Purkinje cell (primary cell): ENCODE data around the gene SLC6A3. TPM values are rescaled to one million over a fixed set of nuclear protein-coding genes. Genes with fewer than 3 reads are reported as not detected.

Experiments
- polyA plus RNA-seq: library from polyadenylated mRNA; unstranded; fragments of >200 nt; fragmentation: Nextera tagmentation; gene quantifications from 2 replicates; pipeline ENCODE4 v1.2.1, GENCODE V29; 2014

SLC6A3 gene
- not detected in 2 replicates for polyA plus RNA-seq

DNA sequence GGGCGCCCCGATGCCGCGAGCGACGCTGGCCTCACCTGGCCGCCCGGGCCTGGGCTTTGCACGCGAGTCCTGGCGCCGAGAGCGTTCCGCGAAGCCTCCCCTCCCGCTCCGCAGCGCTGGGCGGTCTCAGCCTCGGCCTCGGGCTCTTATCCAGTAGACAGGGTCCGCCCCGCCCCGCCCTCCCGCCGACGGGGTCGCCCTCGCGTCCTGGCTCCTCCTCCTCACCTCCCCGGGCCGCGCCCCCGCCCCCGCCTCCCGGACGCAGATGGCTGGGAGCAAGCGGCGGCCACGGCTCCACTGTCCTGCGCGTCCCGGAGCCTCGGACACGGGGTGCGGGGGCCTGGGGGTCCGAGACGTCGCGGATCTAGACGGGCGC is at the start of gene SLC6A3:
TSS of gene SLC6A3 (minus strand) at position 128 of the 376 bp plus-strand sequence. CDS start 2,243 bp downstream, outside the sequence.

DNA sequence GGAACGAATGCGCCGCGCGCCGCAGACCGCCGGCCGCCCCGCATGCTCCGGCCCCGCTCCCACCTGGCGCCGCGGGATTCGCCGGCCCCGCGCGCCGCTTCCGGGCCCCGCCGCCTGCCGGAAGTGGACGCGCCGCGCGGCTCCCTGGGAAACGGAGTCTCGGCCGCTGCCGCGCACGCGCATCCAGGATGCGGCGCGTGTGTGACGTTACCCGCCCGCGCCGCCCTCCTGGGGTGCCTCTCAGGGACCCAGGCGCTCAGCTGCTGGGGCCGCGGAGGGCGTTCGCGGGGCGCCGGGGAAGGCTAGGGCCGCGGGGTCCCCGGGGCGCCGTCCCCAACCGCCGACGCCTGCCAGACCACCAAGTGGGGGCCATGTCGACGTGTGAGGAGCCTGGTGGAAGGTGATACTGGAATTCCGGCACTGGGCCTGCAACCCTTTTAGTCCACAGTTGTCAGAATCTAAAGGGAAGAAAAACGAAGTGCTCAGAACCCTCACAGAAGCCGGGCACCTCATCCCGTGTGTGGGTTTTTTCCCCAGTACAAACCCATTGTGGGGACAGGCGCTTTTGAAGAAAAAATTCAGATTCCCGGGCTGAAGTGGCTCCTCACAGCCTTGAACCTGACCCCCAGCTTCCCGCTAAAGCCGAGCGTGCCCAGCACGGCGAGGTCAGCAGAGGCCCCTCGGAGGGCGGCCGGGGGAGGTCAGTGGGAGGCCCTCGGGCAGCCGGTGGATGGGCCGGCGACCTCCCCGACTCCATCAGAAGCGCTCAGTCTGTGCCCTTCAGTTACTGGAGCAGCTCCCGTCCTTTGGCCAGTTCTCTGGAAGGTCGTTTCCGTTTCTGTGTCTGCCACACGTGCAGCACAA is 100.0 kb downstream of the SLC6A3 start, which contains the start of gene CLPTM1L:
TSS of gene CLPTM1L (minus strand) at position 125 of the 864 bp plus-strand sequence. CDS start 258 bp downstream, outside the sequence.

Other genes starting within 250 kb of the SLC6A3 start
- gene SLC6A19, start 243.8 kb downstream of the SLC6A3 start, polyA plus RNA-seq, result not detected in 2 replicates
- gene SLC6A18, start 220.1 kb downstream of the SLC6A3 start, polyA plus RNA-seq, result not detected in 2 replicates
- gene TERT, start 150.4 kb downstream of the SLC6A3 start, polyA plus RNA-seq, result not detected in 2 replicates
- 18.5 and 21.6 TPM in 2 replicates for gene CLPTM1L, start 100.3 kb downstream of the SLC6A3 start, polyA plus RNA-seq
- 2.6 and 6.9 TPM in 2 replicates for gene LPCAT1, start 78.5 kb upstream of the SLC6A3 start, polyA plus RNA-seq